Measurements from ENCODE around the gene MFAP4. TPM values are rescaled to one million over a fixed set of nuclear protein-coding genes. Genes with fewer than 3 reads are reported as not detected.

MFAP4 gene
- total RNA-seq, 1 donor from 2014 or later = 307 TPM

DNA sequence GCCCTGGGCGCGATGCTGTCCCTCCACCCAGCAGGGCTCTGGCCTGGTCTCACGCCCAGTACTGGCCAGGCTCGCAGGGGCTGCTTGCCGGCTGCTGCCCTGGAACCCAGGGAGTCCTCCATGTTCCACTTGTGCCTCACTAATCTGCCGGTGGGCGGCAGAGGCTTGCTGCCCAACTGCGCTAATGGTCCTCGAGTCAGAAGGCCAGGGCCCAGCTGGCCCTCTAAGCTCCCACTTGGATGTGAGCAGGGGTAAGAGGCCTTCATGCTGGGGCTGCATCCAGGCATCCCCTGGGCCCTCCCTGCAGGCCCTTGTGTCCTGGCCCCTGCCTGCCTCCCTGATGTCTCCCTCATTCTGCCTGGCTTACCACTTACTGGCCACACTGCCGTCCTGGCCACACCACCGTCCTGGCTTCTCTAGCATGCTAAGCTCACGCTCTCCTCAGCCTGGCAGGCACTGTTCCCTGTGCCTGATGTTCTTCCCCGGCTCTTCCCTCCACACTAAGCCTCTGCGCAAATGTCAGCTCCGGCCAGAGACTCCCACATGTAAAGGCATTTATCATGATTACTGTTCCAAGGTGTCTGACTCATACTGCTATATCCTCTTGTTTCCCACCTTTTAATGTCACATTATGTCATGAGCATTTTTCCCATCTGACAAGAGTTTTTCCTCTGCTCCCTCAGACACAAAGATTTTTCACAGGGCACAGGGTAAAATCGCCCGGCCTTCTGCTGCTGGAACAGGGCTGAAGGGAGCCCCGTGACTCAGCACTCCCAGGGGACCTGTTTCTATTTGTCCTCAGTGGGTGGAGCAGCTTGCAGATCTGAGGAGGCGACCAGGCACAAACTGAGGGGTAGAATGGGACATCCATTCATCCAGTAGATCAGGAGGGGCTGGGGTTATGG is 40.4 kb downstream of the MFAP4 start:
- Mint-ChIP-seq H3K9me3 (ENCODE audit: low read depth) (no peaks in the 10 kb centered on the region), H3K36me3 (ENCODE audit: low read depth) (no peaks in the 10 kb centered on the region), H3K4me1 (ENCODE audit: low read depth) (peaks cover 42% of the 10 kb centered on the region), H3K27ac (ENCODE audit: unreplicated experiment) (peak overlapping the region; percentile 95), H3K27me3 (ENCODE audit: low read depth) (no peaks in the 10 kb centered on the region), H3K4me3 (ENCODE audit: unreplicated experiment) (no peak overlapping the region)
- TF ChIP-seq, protein P1, sequence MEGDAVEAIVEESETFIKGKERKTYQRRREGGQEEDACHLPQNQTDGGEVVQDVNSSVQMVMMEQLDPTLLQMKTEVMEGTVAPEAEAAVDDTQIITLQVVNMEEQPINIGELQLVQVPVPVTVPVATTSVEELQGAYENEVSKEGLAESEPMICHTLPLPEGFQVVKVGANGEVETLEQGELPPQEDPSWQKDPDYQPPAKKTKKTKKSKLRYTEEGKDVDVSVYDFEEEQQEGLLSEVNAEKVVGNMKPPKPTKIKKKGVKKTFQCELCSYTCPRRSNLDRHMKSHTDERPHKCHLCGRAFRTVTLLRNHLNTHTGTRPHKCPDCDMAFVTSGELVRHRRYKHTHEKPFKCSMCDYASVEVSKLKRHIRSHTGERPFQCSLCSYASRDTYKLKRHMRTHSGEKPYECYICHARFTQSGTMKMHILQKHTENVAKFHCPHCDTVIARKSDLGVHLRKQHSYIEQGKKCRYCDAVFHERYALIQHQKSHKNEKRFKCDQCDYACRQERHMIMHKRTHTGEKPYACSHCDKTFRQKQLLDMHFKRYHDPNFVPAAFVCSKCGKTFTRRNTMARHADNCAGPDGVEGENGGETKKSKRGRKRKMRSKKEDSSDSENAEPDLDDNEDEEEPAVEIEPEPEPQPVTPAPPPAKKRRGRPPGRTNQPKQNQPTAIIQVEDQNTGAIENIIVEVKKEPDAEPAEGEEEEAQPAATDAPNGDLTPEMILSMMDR (IDR thresholded peaks at IDR 0.05) = no peak
- peak; percentile 89 for DNase-seq (ENCODE audit: low spot score)

DNA sequence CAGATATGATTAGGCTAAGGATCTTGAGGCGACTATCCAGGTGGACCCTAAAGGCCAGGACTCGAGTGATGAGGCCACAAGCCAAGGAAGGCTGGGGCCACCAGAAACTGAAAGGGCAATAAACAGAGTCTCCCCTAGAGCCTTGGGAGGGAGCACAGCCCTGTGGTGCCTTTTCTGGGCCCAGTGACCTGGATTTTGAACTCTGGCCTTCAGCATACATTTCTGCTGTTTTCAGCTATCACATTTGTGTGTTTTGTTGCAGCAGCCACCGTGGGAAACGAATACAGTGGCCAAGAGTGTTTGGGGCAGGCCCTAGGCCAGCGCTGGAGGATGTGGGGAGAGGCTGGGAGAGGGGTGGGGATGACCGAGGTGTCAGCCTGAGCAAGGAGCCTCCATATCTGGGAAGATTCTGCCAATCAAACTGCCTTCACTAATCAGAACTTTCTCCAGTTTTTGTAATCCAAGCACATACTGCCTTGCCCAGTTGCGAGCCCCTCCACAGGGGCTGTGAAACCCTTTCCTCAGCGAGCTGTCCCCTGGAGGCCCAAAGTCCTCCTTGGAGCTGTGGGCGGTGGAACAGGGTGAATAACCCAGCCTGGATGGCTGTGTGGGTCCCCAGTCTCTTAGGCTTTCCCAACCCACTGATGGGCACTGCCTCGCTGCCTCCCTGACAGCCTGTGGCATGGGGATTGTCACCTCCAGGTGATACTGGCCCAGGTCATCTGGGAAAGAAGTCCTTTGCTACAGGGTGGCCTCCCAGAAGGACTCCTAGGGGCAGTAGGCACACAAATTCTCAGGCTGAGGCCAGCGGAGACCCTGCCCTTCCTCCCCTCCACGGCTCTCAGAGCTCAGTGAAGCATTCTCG is 41.3 kb downstream of the MFAP4 start:
- Mint-ChIP-seq H3K27me3 (ENCODE audit: low read depth) (no peaks in the 10 kb centered on the region), H3K4me3 (ENCODE audit: unreplicated experiment) (no peak overlapping the region), H3K27ac (ENCODE audit: unreplicated experiment) (no peak overlapping the region), H3K4me1 (ENCODE audit: low read depth) (peaks cover 45% of the 10 kb centered on the region), H3K36me3 (ENCODE audit: low read depth) (no peaks in the 10 kb centered on the region), H3K9me3 (ENCODE audit: low read depth) (no peaks in the 10 kb centered on the region)
- TF ChIP-seq, protein P1 (IDR thresholded peaks at IDR 0.05) = no peak
- peak; percentile 47 for DNase-seq (ENCODE audit: low spot score)

- no peak for DNase-seq (ENCODE audit: low spot score)
- Mint-ChIP-seq H3K4me3 (ENCODE audit: unreplicated experiment) (no peak overlapping the region), H3K27me3 (ENCODE audit: low read depth) (no peaks in the 10 kb centered on the region), H3K36me3 (ENCODE audit: low read depth) (no peaks in the 10 kb centered on the region), H3K27ac (ENCODE audit: unreplicated experiment) (no peak overlapping the region), H3K9me3 (ENCODE audit: low read depth) (no peaks in the 10 kb centered on the region), H3K4me1 (ENCODE audit: low read depth) (peaks cover 46% of the 10 kb centered on the region)
- TF ChIP-seq, protein P1 (IDR thresholded peaks at IDR 0.05) = no peak
Measured at GRCh38 chr17:19345067-19345460, 41.9 kb downstream of the MFAP4 start.

GRCh38 chr17:19344311-19345066 is 42.5 kb downstream of the MFAP4 start:
- Mint-ChIP-seq H3K9me3 (ENCODE audit: low read depth) (no peaks in the 10 kb centered on the region), H3K27me3 (ENCODE audit: low read depth) (no peaks in the 10 kb centered on the region), H3K4me3 (ENCODE audit: unreplicated experiment) (no peak overlapping the region), H3K4me1 (ENCODE audit: low read depth) (peaks cover 46% of the 10 kb centered on the region), H3K27ac (ENCODE audit: unreplicated experiment) (no peak overlapping the region), H3K36me3 (ENCODE audit: low read depth) (no peaks in the 10 kb centered on the region)
- TF ChIP-seq, protein P1 (IDR thresholded peaks at IDR 0.05) = peak; percentile 3
- DNase-seq (ENCODE audit: low spot score) = peak; percentile 87
